ENCODE measurements around the gene C8G.

Gene C8G

GRCh38 chr9:136992819-136993369, 47.9 kb downstream of the C8G start:
- Histone ChIP-seq H3K4me3 (peak overlapping the region; percentile 52 to 77 (median 62)), H3K27ac (peak overlapping the region; percentile 24 to 92 (median 82))

- H3K27ac ChIP-seq = peak overlapping the region in 9 of 21 experiments; percentile 9 to 87 (median 60)
- H3K4me3 ChIP-seq = peak overlapping the region in 5 of 7 experiments; percentile 4 to 52 (median 23)
These were observed 49.3 kb downstream of the C8G start for GRCh38 chr9:136994180-136994887.

- peak overlapping the region in 6 of 7 experiments; percentile 1 to 52 (median 22) for H3K4me3 ChIP-seq
- peak overlapping the region in 12 of 21 experiments; percentile 0 to 87 (median 60) for H3K27ac ChIP-seq
These were observed 49.8 kb downstream of the C8G start for GRCh38 chr9:136994888-136995230.

DNA sequence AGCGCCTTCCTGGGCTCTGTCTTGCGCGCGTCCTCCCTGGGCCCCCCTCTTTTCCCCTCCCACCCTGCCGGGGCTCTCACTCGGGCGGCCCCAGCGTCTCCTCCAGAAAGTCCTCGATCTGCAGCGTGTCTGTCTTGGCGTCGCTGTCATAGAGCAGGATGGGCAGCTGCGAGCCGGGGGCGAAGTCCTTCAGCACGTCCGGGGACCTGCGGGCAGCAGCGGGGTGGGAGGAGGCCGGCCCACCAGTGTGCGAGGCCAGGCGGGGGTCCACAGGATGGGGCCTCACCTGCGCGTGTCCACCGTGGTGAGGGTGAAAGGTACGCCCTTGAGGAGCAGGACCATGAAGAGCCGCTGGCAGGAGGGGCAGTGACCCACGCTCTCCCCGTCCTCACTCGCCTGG, 50.3 kb downstream of the C8G start:
- Histone ChIP-seq H3K27ac (peak overlapping the region in 16 of 21 experiments; percentile 9 to 85 (median 60)), H3K4me3 (peak overlapping the region in 6 of 7 experiments; percentile 1 to 52 (median 22))

DNA sequence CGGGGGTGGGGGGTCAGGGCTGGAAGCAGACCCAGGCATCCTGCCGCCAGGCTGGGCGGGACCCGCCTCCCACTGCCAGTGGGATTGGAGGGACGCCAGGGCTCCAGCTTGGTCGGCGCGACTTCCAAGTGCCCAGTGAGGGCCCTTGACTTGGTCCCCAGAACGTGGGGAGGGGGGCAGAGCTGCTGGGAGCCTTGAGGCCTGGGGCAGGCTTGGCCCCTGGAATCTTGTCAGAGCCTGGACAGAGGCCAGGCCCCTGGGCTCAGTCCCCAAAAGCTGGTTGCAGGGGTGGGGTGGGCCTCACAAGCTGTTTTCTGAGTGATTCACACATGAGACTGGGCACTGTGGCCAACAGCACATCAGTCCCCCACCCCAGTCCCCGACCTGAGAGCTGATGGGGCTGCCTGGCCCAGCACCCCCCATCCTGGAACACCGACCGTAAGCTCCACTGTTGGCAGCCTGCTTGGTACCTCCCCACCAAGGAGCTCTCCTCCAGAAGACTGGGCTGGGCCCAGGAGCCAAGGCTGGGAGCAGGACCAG, 50.8 kb downstream of the C8G start:
- peak overlapping the region; percentile 4 to 52 (median 22) for H3K4me3 ChIP-seq
- H3K27ac ChIP-seq = peak overlapping the region in 18 of 21 experiments; percentile 10 to 85 (median 60)
